ENCODE data around the gene TULP4. TPM values are rescaled to one million over a fixed set of nuclear protein-coding genes. Genes with fewer than 3 reads are reported as not detected.

Gene TULP4
- total RNA-seq, 1 experiment from 2014 or later = 64.6 TPM

- H3K79me2 ChIP-seq (ENCODE audit: insufficient read depth, low read length) = no peaks in the 10 kb centered on the region
- Mint-ChIP-seq H3K4me3 (no peak overlapping the region), H3K27me3 (ENCODE audit: low read depth) (no peaks in the 10 kb centered on the region), H3K9me3 (peaks cover 17 to 18% of the 10 kb centered on the region in 2 experiments), H3K4me1 (peaks cover 0 to 8% of the 10 kb centered on the region in 2 experiments; a peak in 2 of 4 replicates), H3K27ac (peak overlapping the region in 1 of 3 experiments; percentile 29; a peak in 2 of 7 replicates), H3K36me3 (ENCODE audit: insufficient read depth in 1 of 3, low read depth in 3 of 3) (peaks cover 19 to 22% (median 21%) of the 10 kb centered on the region in 3 experiments)
- no CpG with 5 or more reads among the region's 4 CpGs for WGBS (ENCODE audit: extremely low coverage, insufficient read length, low lambda C conversion rate)
- H2AFZ ChIP-seq (ENCODE audit: low read length) = no peak overlapping the region
- no peaks in the 10 kb centered on the region for H3K4me1 ChIP-seq (ENCODE audit: insufficient read depth, low read length)
- no peak overlapping the region for H3K4ac ChIP-seq (ENCODE audit: low read depth, low read length)
- H2AK5ac ChIP-seq (ENCODE audit: insufficient read length, low read length) = no peak overlapping the region
- H3K27ac ChIP-seq (ENCODE audit: insufficient read length, low read depth, low read length) = no peak overlapping the region
- no peak overlapping the region for H4K8ac ChIP-seq (replicated peaks; ENCODE audit: insufficient read length, low read depth, low read length)
- no peak for TF ChIP-seq CTCF (conservative IDR thresholded peaks at IDR 0.05)
- H4K5ac ChIP-seq (ENCODE audit: insufficient read length, low read depth, low read length) = no peak overlapping the region
- no peak overlapping the region for H2BK5ac ChIP-seq (ENCODE audit: insufficient read length, low read length)
- no peak overlapping the region for H3K18ac ChIP-seq (ENCODE audit: insufficient read length, low read depth, low read length)
- no peak overlapping the region for H2BK20ac ChIP-seq (ENCODE audit: low read depth, low read length, poor library complexity, severe bottlenecking)
- DNase-seq = no peak
- no peak overlapping the region for H3K14ac ChIP-seq (ENCODE audit: insufficient read depth, low read length)
- H4K91ac ChIP-seq (ENCODE audit: insufficient read length, low read depth, low read length) = no peak overlapping the region
- no peaks in the 10 kb centered on the region for H3K79me1 ChIP-seq (ENCODE audit: insufficient read depth, low read depth, low read length, poor library complexity, severe bottlenecking)
- no peak overlapping the region for H3K56ac ChIP-seq (ENCODE audit: insufficient read length, low read depth, low read length)
- H2BK15ac ChIP-seq (ENCODE audit: low read depth, low read length) = no peak overlapping the region
- H3K23me2 ChIP-seq (ENCODE audit: insufficient read length, low read depth, low read length, poor library complexity, severe bottlenecking) = no peaks in the 10 kb centered on the region
- H3K9ac ChIP-seq (ENCODE audit: extremely low read depth, insufficient read length, low read length) = no peak overlapping the region
- H3K4me2 ChIP-seq (ENCODE audit: insufficient read depth, insufficient read length, low read length) = no peak overlapping the region
- no peak overlapping the region for H2BK120ac ChIP-seq (ENCODE audit: low read depth, low read length, poor library complexity, severe bottlenecking)
- no peak overlapping the region for H2BK12ac ChIP-seq (ENCODE audit: insufficient read length, low read depth, low read length)
- H3T11ph ChIP-seq (ENCODE audit: low read length) = no peak overlapping the region
- H3K27me3 ChIP-seq (ENCODE audit: insufficient read depth, low read length) = no peaks in the 10 kb centered on the region
- no peak overlapping the region for H3K23ac ChIP-seq (ENCODE audit: insufficient read length, low read depth, low read length)
- no peaks in the 10 kb centered on the region for H4K20me1 ChIP-seq (ENCODE audit: control insufficient read depth, insufficient read depth, insufficient read length)
- H3K9me3 ChIP-seq (ENCODE audit: control insufficient read depth, low read depth, low read length) = no peaks in the 10 kb centered on the region
These were observed 85.3 kb downstream of the TULP4 start for GRCh38 chr6:158397578-158397977.

All from H9 (cell line).